ENCODE results near the gene UQCRC1. TPM values are rescaled to one million over a fixed set of nuclear protein-coding genes. Genes with fewer than 3 reads are reported as not detected.

The UQCRC1 gene
- total and polyA plus RNA-seq, 2 of the 8 experiments (the other 6 are each of a cell fraction or from before 2014, with no cell fraction given), result 310 to 720 TPM

GRCh38 chr3:48572517-48572916 lies 36.9 kb downstream of the UQCRC1 start:
- H3K56ac ChIP-seq (replicated peaks; ENCODE audit: insufficient read length, low read depth, low read length), result no peak overlapping the region
- no peaks in the 10 kb centered on the region for H3K4me1 ChIP-seq (replicated peaks in 1 of 4; ENCODE audit: control insufficient read depth in 3 of 4, insufficient read depth in 4 of 4, low read length in 3 of 4)
- no peak overlapping the region for H2BK20ac ChIP-seq (ENCODE audit: low read length)
- H2BK15ac ChIP-seq (ENCODE audit: low read length), result no peak overlapping the region
- H3K18ac ChIP-seq (ENCODE audit: extremely low read depth, low read length), result no peak overlapping the region
- peaks cover 0 to 4% of the 10 kb centered on the region in 2 experiments for H4K20me1 ChIP-seq (replicated peaks in 1 of 2; ENCODE audit: control insufficient read depth in 1 of 2, insufficient read depth in 2 of 2, low read length in 2 of 2)
- peaks cover 0 to 3% (median under 1%) of the 10 kb centered on the region in 4 experiments; a peak in 2 of 8 replicates for H3K36me3 ChIP-seq (ENCODE audit: control insufficient read depth in 2 of 4, insufficient read depth in 4 of 4, low read length in 3 of 4)
- H3K79me2 ChIP-seq (ENCODE audit: control insufficient read depth in 1 of 2, insufficient read depth in 2 of 2, low read length in 2 of 2), result no peaks in the 10 kb centered on the region
- WGBS, 2 experiments (ENCODE audit: extremely low coverage in 1 of 2, insufficient coverage in 1 of 2, insufficient read length in 1 of 2, insufficient replicate concordance in 2 of 2, low coverage in 1 of 2, low lambda C conversion rate in 2 of 2, missing lambda C conversion rate in 1 of 2), result 98% methylated on average over 5 of the region's 7 CpGs; no CpG with 5 or more reads in 1 of the 2 experiments
- no peak for FAIRE-seq
- no peak for TF ChIP-seq EP300 (IDR thresholded peaks at IDR 0.05; ENCODE audit: borderline replicate concordance in 1 of 2, low read depth in 2 of 2, low read length in 2 of 2)
- no peak for TF ChIP-seq EGR1 (IDR thresholded peaks at IDR 0.05; ENCODE audit: borderline replicate concordance, low read depth, low read length)
- TF ChIP-seq KDM1A (IDR thresholded peaks at IDR 0.05; ENCODE audit: borderline replicate concordance, low read length), result no peak
- TF ChIP-seq TEAD4 (IDR thresholded peaks at IDR 0.05; ENCODE audit: low read depth, low read length), result no peak
- TF ChIP-seq ZNF274 (IDR thresholded peaks at IDR 0.05; ENCODE audit: borderline replicate concordance, extremely low read depth, low read length), result no peak
- no peak for TF ChIP-seq SIX5 (IDR thresholded peaks at IDR 0.05; ENCODE audit: low read depth, low read length)
- TF ChIP-seq JUN (IDR thresholded peaks at IDR 0.05; ENCODE audit: low read depth, low read length), result no peak
- no peak for TF ChIP-seq BACH1 (IDR thresholded peaks at IDR 0.05; ENCODE audit: low read length)
- H3K27me3 ChIP-seq (replicated peaks in 1 of 4; ENCODE audit: control insufficient read depth in 3 of 4, extremely low read depth in 1 of 4, insufficient read depth in 3 of 4, low read length in 3 of 4), result no peaks in the 10 kb centered on the region; a peak in 1 of 7 replicates
- ChIA-PET POLR2A (ENCODE audit: partially characterized antibody) (interaction anchor here (1.0 to 1.6 kb wide), 7 partner anchors 17 to 106 kb away, joined by 3 to 4 read pairs (median 3); a partner anchor contains a TSS), CTCF (ENCODE audit: partially characterized antibody) (interaction anchor here (0.5 to 3.3 kb wide), 3 partner anchors 13 to 437 kb away, joined by 3 to 14 read pairs (median 3); no protein-coding TSS in a partner anchor)
- H3K14ac ChIP-seq (ENCODE audit: insufficient read length), result no peak overlapping the region
- H2BK120ac ChIP-seq (replicated peaks; ENCODE audit: low read depth, low read length), result no peak overlapping the region
- no peak overlapping the region for H2AFZ ChIP-seq (ENCODE audit: low read length)
- peaks cover 2% of the 10 kb centered on the region; the same call in 1 of the 2 replicates for H3K23me2 ChIP-seq (ENCODE audit: low read depth, low read length)
- H3K23ac ChIP-seq (ENCODE audit: insufficient read length), result no peak overlapping the region
- H4K91ac ChIP-seq (replicated peaks; ENCODE audit: insufficient read length, low read length), result no peak overlapping the region
- no peak overlapping the region for H4K5ac ChIP-seq (ENCODE audit: insufficient read length, low read depth, low read length)
- no peak overlapping the region for H3K9ac ChIP-seq (replicated peaks in 1 of 4; ENCODE audit: extremely low read depth in 1 of 4, low read depth in 3 of 4, low read length in 3 of 4)
- no peaks in the 10 kb centered on the region for H3K9me3 ChIP-seq (ENCODE audit: insufficient read depth in 2 of 2, low read depth in 1 of 2, low read length in 1 of 2)
- no peak overlapping the region for H2BK12ac ChIP-seq (ENCODE audit: low read depth, low read length)
- no peak overlapping the region for H3K4me2 ChIP-seq (ENCODE audit: insufficient read depth in 1 of 2, low read depth in 2 of 2, low read length in 2 of 2)
- H2BK5ac ChIP-seq (ENCODE audit: low read depth, low read length), result no peak overlapping the region
- no peak overlapping the region for H2AK5ac ChIP-seq (ENCODE audit: low read depth, low read length)
- no peak for DNase-seq (ENCODE audit: low read depth in 1 of 2, low spot score in 2 of 2)
- no peak overlapping the region for H3K27ac ChIP-seq (ENCODE audit: low read depth, low read length)
- H4K8ac ChIP-seq (ENCODE audit: extremely low read depth, insufficient read depth, low read length), result no peak overlapping the region
- H3K4ac ChIP-seq (replicated peaks; ENCODE audit: insufficient read length, low read depth, low read length), result no peak overlapping the region
- H3K4me3 ChIP-seq (ENCODE audit: extremely low read depth in 1 of 4, insufficient read depth in 2 of 4, low read depth in 3 of 4, low read length in 4 of 4), result no peak overlapping the region
- no peaks in the 10 kb centered on the region for H3K79me1 ChIP-seq (ENCODE audit: low read depth, low read length)

All from H1 (cell line).